Measurements from ENCODE around the gene FRZB.

The FRZB gene

GRCh38 chr2:182798736-182799135 lies 67.7 kb downstream of the FRZB start:
- no peak for DNase-seq (ENCODE audit: low read depth)

DNA sequence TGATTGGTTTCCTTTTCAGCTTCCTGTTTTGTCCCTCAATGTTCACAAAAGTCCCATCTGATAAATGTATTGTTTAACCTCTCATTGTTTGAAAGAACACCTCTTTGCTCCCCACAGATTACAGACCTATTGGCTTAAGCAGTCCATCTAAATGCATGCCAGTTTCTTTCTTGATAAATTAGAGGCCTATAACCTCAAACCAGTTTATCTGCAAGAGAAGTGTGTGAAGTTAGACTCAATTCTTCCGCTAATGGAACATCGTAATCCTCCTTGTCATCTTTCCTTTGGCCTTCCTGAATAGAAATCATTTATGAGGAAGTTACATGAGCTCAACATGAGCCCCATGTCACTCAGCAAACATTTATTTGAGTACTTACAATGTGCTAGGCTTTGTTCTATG lies 74.0 kb downstream of the FRZB start:
- no peak for DNase-seq (ENCODE audit: low read depth)

GRCh38 chr2:182784777-182785176 lies 81.7 kb downstream of the FRZB start:
- DNase-seq (ENCODE audit: low read depth), result no peak

DNA sequence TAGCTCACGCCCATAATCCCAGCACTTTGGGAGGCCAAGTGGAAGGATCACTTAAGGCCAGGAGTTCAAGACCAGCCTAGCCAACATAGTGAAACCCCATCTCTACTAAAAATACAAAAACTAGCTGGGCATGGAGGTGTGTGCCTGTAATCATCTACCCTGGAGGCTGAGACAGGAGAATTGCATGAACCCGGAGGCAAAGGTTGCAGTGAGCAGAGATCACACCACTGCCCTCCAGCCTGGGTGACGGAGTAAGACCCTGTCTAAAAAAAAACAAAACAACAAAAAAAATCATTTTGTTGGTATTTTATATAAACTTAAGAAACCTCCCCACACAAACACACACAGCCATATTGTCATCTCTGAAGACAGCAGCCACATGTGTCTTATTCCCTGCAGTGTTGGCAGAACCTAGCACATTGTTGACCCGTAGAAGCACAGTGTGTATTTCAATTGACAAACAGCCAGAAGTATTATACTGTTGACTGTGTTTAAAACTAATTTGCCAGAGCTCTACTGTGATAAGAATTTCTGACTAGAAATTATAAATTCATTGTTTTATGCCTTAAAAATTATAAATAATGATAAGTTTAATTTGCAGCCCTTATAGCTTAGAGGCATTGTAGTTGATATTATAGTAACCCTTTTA lies 82.3 kb downstream of the FRZB start:
- no peak for DNase-seq (ENCODE audit: low read depth)
